Adrenal gland (tissue), 12 donors: Measurements from ENCODE around the gene SETX. TPM values are rescaled to one million over a fixed set of nuclear protein-coding genes. Genes with fewer than 3 reads are reported as not detected.

Source experiments
- DNase-seq, 7 donors: peaks; one replicate each; pipeline ENCODE4 v3.0.0-alpha.2; 2019 to 2020
- H3K27ac ChIP-seq, 5 donors: fragments of 200-600 bp; sonication (generic) in 4 of 5; 1 replicate in 3 of 5; 2 replicates in 2 of 5; pipeline versions ENCODE4 v1.5.1 to v1.8.0; 2016 to 2020; ENCODE audit warnings: mild to moderate bottlenecking in 1 of 5
- H3K27me3 ChIP-seq: fragments of 200-600 bp; 2 replicates; pipeline ENCODE4 v1.8.0; 2021
- H3K36me3 ChIP-seq, 2 donors: fragments of 200-600 bp; replicated peaks in 1 of 2; 1 replicate in 1 of 2; 2 replicates in 1 of 2; pipeline versions ENCODE4 v1.5.1 to v1.8.0; 2018 to 2022
- H3K4me1 ChIP-seq, 2 donors: fragments of 200-600 bp; replicated peaks in 1 of 2; 1 replicate in 1 of 2; 2 replicates in 1 of 2; pipeline versions ENCODE4 v1.5.1 to v1.8.0; 2018 to 2021
- H3K4me3 ChIP-seq, 4 donors: fragments of 200-600 bp; sonication (generic) in 3 of 4; one replicate each; pipeline ENCODE4 v1.5.1; 2016 to 2018
- H3K9me3 ChIP-seq, 3 donors: fragments of 200-600 bp; sonication (generic) in 1 of 3; replicated peaks in 1 of 3; 1 replicate in 2 of 3; 2 replicates in 1 of 3; pipeline versions ENCODE4 v1.5.1 to v1.8.0; 2016 to 2021
- POLR2A ChIP-seq, 2 donors: fragments of 450-650 bp; IDR thresholded peaks; one replicate each; pipeline ENCODE4 v1.6.1; 2017; ENCODE audit warnings: antibody characterized with exemption in 2 of 2, mild to moderate bottlenecking in 2 of 2, moderate library complexity in 1 of 2
- WGBS, 4 donors: extraction: QIAGEN DNeasy Blood & Tissue Kit in 2 of 4; methylation state at CpG; one replicate each; pipeline versions ENCODE4 v1.1.5 to v1.1.7; 2013 to 2017; 5-methylcytosine and 5-hydroxymethylcytosine counted together
- intact Hi-C, 2 donors: fragments of 100-400 bp; cut with DNase I; formaldehyde crosslinking; loops; one replicate each; pipeline versions ENCODE4 v1.14.1 to v1.15.0; 2022 to 2023
- polyA plus RNA-seq, 3 donors: library from polyadenylated mRNA; stranded (reverse); fragments of 200-250 nt in 2 of 3; fragments of 350-450 nt in 1 of 3; fragmentation: Illumina TruSeq in 1 of 3; extraction: RNeasy Lipid Tissue Mini Kit (QIAGEN cat#74804) in 1 of 3; gene quantifications; one replicate each; pipeline ENCODE4 v1.2.3, GENCODE V29; 2013 to 2014
- total RNA-seq, 9 donors: library from RNA; depleted of rRNA in 4 of 9; stranded (reverse); fragments of >200 nt in 4 of 9; fragments of 120-200 nt in 1 of 9; fragmentation: NEBNext Ultra II Directional in 1 of 9; extraction: Animal tissue kit (Norgen Biotek cat#: 25700) in 1 of 9; gene quantifications; one replicate each; pipeline versions ENCODE4 v1.1.0 to v1.2.4, GENCODE V29; 2013 to 2023
- TF ChIP-seq, protein P1 (sequence below), 6 experiments: fragments of 450-650 bp in 4 of 6; fragments of 200-600 bp in 2 of 6; sonication (generic) in 1 of 6; IDR thresholded peaks; 1 replicate in 5 of 6; 2 replicates in 1 of 6; pipeline versions ENCODE4 v1.5.1 to v1.8.0; 2016 to 2021; ENCODE audit warnings: antibody characterized with exemption in 6 of 6, mild to moderate bottlenecking in 2 of 6, moderate library complexity in 1 of 6
- donor health status: healthy with polysubstance abuse.
- donor health status: Bipolar disorder and iron deficiency.
- donor health status: DM: yes; HTN: yes; CAD: no.
- donor health status: DM: no; HTN: no; CAD: no.
- donor health status: DM: no; HTN: no; CAD: no.
- donor health status: DM: yes; HTN: yes; CAD: no.

SETX gene
- total and polyA plus RNA-seq, 12 donors = 20.3 to 71.7 (median 42.6) TPM

DNA sequence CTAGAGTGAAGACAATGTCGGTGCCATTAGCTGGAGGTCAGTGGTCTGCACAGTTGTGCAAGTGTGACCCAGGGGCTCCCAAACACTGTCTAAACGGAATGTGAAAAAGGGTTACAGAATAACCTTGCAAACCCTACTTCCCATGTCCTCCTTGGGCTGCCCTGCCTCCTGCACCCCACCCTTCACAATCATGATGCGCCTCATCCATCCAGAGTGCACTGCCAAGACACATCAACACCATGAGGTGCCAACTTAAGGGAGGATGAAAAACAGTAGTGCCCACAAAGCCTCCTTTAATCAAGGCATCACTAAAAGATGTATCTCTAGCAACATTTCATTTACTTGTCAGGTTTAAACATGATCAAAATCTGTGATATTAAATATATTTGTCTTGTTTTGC lies 87.1 kb downstream of the SETX start:
- Histone ChIP-seq H3K9me3 (no peaks in the 10 kb centered on the region), H3K4me3 (no peak overlapping the region), H3K4me1 (peaks cover 0 to 8% of the 10 kb centered on the region in 2 donors), H3K36me3 (peaks cover 0 to 85% of the 10 kb centered on the region in 2 donors), H3K27ac (no peak overlapping the region), H3K27me3 (no peaks in the 10 kb centered on the region)
- intact Hi-C loops = no loop called here
- WGBS, 4 donors = 70 to 89% (median 74%) methylated on average over 2 to 3 of the region's 3 CpGs
- DNase-seq = no peak
- TF ChIP-seq, protein P1, sequence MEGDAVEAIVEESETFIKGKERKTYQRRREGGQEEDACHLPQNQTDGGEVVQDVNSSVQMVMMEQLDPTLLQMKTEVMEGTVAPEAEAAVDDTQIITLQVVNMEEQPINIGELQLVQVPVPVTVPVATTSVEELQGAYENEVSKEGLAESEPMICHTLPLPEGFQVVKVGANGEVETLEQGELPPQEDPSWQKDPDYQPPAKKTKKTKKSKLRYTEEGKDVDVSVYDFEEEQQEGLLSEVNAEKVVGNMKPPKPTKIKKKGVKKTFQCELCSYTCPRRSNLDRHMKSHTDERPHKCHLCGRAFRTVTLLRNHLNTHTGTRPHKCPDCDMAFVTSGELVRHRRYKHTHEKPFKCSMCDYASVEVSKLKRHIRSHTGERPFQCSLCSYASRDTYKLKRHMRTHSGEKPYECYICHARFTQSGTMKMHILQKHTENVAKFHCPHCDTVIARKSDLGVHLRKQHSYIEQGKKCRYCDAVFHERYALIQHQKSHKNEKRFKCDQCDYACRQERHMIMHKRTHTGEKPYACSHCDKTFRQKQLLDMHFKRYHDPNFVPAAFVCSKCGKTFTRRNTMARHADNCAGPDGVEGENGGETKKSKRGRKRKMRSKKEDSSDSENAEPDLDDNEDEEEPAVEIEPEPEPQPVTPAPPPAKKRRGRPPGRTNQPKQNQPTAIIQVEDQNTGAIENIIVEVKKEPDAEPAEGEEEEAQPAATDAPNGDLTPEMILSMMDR (IDR thresholded peaks at IDR 0.05) = no peak
- no peak for TF ChIP-seq POLR2A (IDR thresholded peaks at IDR 0.05)

DNA sequence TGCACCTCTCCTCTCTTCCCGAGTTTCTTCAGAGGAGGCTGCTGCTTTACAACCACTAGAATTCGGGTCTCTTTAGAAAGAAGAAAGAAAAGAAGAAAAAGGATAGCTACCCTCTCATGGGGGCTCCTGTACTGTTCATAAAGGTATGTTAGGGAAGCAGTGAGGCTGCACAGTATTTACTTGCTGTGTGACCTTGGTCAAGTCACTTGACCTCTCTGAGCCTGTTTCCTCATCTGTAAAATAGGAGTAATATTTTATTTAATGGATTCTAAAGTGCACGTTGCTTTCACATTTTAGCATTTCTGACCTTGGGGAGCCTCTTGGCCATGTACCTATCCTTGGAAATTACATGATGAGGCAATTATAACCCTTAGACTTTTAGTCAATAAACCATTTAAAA lies 88.8 kb downstream of the SETX start:
- H3K4me3 ChIP-seq = no peak overlapping the region
- peaks cover 0 to 78% of the 10 kb centered on the region in 2 donors for H3K36me3 ChIP-seq
- H3K27ac ChIP-seq = no peak overlapping the region
- intact Hi-C loops = no loop called here
- no peak for DNase-seq
- TF ChIP-seq, protein P1 (IDR thresholded peaks at IDR 0.05) = no peak
- TF ChIP-seq POLR2A (IDR thresholded peaks at IDR 0.05) = no peak
- H3K27me3 ChIP-seq = no peaks in the 10 kb centered on the region
- H3K4me1 ChIP-seq = peaks cover 0 to 4% of the 10 kb centered on the region in 2 donors
- WGBS, 4 donors = 62 to 76% (median 71%) methylated on average over 3 of the region's 3 CpGs
- H3K9me3 ChIP-seq = no peaks in the 10 kb centered on the region

DNA sequence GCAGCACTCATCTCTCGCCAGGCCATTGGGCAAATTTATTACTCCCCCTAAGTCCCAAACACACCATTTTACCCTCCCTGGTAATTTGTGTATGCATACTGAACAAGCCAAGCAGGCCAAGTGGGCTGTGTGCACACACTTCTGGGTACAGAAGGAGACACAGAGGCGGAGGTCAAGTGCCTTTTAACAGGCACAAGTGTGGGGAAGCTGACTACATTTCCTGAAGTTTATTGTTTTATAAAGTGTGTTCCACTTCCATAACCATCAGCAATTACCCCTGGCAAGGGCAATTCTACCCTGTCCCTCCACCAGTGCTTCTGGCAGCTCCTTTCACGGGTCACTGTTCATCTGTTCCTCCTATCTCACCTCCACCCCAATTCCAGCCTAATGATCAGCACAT lies 93.9 kb downstream of the SETX start:
- intact Hi-C loops = no loop called here
- peaks cover 0 to 7% of the 10 kb centered on the region in 2 donors for H3K4me1 ChIP-seq
- H3K36me3 ChIP-seq = peaks cover 0 to 34% of the 10 kb centered on the region in 2 donors
- TF ChIP-seq POLR2A (IDR thresholded peaks at IDR 0.05) = no peak
- DNase-seq = no peak
- no peak overlapping the region for H3K27ac ChIP-seq
- H3K9me3 ChIP-seq = no peaks in the 10 kb centered on the region
- H3K4me3 ChIP-seq = no peak overlapping the region
- no peaks in the 10 kb centered on the region for H3K27me3 ChIP-seq
- WGBS, 4 donors = 80 to 94% (median 89%) methylated on average over 3 of the region's 3 CpGs

DNA sequence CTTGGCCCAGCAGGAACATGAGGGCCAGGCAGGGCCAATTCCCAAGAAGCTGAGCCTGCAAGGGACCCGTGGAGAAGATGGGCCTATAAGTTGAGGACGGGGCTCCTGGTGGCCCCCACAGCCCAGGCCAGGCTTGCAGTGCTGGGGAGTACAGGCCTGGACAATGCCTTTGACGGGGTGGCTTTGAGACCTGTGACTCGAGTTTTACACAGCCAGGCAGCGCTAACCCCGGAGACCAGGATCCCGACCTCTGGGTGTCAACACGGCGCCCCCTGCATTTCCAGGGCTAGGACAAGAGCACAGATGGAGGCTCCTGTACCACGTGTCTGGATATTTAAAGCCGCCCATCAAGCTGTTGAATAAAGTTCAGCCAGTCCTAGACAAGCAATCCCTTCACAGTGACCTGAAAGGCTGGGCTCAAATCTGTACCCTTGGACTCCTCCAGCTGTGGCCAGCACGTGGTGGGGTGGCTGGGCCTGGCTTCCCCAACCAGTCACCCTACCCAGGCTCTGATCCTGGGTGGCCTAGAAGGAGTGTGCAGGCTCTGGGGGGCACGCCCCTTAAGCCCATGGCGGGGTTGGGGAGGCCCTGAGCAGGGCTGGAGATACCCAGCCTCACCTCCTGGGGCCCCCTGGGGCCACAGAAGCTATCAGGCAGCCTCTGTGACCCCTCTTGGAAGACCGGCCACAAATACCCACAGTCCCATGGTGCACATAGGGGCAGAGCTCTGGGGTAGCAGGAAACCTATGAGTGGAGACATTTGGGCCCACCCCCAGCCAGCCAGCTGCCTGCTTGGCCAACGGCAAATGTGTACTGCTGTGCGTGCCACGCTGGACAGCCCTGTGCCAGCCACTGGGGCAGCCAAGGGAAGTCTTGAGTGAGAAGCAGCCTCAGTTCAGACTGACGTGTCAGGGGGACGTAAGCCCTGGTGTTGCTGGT lies 104.2 kb downstream of the SETX start:
- no peak overlapping the region for H3K4me3 ChIP-seq
- H3K9me3 ChIP-seq = no peaks in the 10 kb centered on the region
- TF ChIP-seq, protein P1 (IDR thresholded peaks at IDR 0.05) = no peak
- TF ChIP-seq POLR2A (IDR thresholded peaks at IDR 0.05) = no peak
- H3K36me3 ChIP-seq = no peaks in the 10 kb centered on the region
- intact Hi-C loops = loop anchor here in 1 of 2 donors (5.0 kb wide), 1 partner anchor 488 kb away; no protein-coding TSS in a partner anchor
- peak in 1 of 7 donors; percentile 10 for DNase-seq
- H3K4me1 ChIP-seq = peaks cover under 1 to 1% of the 10 kb centered on the region in 2 donors
- H3K27me3 ChIP-seq = no peaks in the 10 kb centered on the region
- H3K27ac ChIP-seq = no peak overlapping the region
- WGBS, 4 donors = 92 to 97% (median 93%) methylated on average over 5 to 20 of the region's 20 CpGs
